Measurements from ENCODE around the gene TNFRSF1B. TPM values are rescaled to one million over a fixed set of nuclear protein-coding genes. Genes with fewer than 3 reads are reported as not detected.

Gene TNFRSF1B
- total RNA-seq, 2 donors from 2014 or later: 95.4 to 130 TPM

DNA sequence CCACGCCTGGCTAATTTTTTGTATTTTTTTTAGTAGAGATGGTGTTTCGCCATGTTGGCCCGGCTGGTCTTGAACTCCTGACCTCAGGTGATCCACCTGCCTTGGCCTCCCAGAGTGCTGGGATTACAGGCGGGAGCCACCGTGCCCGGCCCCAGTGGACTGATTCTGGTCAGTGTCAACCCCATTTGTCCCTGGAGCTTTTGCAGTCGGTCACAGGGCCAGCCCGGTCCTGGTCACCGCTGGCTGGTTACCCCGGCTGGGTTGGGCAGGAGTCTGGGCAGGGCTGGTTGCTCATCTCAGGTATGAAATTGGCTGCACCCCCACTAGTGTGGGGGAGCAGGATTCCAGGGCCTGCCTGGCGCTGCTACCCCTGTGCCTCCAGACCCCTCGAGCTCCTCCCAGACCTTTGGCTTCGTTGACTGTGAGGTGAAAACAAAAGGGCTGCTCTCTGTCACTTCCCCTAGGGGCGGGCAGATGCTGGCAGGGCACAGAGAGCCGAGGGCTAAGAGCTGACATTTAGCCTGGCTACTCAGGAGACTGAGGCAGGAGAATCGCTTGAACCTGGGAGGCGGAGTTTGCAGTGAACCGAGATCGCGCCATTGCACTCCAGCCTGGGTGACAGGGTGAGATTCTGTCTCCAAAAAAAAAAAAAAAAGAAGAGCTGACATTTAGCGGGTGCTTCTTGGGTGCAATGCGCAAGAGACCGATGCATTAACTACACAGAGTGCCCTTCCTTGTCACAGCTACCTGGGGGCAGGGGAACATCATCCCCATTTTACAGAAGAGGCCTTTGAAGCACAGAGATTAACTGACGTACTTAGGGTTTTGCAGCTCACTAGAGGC, 10.6 kb downstream of the TNFRSF1B start:
- DNase-seq (peak; percentile 43 to 46), ATAC-seq (replicated peaks in 1 of 2) (peak; percentile 0 to 3)
- Mint-ChIP-seq H3K27ac (peak overlapping the region; percentile 98), H3K36me3 (ENCODE audit: insufficient read depth in 2 of 2) (peaks cover 5 to 12% of the 10 kb centered on the region in 2 donors), H3K9me3 (no peaks in the 10 kb centered on the region), H3K4me3 (peak overlapping the region; percentile 89 to 92), H3K4me1 (ENCODE audit: low read depth) (peaks cover 89% of the 10 kb centered on the region), H3K27me3 (ENCODE audit: low read depth) (no peaks in the 10 kb centered on the region)

DNA sequence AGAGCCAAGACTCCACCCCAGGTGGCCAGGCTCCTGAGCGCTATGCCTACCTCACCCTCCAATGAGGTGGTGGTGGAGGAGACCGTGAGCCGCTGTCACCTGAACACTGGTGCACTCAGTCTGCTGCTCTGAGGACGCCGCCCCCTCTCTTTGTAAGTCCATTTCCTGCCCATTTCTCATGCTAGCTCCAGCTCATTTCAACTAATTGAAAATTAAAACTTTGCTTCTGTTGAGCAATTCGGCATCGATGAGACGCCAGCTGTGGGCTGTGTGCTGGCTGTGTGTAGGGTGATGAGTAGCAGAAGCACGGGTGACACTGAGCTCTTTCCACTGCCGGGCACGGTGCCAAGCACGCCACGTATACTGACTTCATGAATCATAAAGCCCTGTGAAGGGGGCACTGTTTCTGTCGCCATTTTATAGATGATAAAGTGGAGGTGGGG, 11.2 kb downstream of the TNFRSF1B start:
- peak; percentile 94 to 97 for DNase-seq
- Mint-ChIP-seq H3K9me3 (no peaks in the 10 kb centered on the region), H3K36me3 (ENCODE audit: insufficient read depth in 2 of 2) (peaks cover 5 to 12% of the 10 kb centered on the region in 2 donors), H3K4me3 (peak overlapping the region; percentile 89 to 92), H3K27me3 (ENCODE audit: low read depth) (no peaks in the 10 kb centered on the region), H3K4me1 (ENCODE audit: low read depth) (peaks cover 89% of the 10 kb centered on the region), H3K27ac (peak overlapping the region; percentile 98)
- ATAC-seq (replicated peaks in 1 of 2): peak; percentile 76 to 81

DNA sequence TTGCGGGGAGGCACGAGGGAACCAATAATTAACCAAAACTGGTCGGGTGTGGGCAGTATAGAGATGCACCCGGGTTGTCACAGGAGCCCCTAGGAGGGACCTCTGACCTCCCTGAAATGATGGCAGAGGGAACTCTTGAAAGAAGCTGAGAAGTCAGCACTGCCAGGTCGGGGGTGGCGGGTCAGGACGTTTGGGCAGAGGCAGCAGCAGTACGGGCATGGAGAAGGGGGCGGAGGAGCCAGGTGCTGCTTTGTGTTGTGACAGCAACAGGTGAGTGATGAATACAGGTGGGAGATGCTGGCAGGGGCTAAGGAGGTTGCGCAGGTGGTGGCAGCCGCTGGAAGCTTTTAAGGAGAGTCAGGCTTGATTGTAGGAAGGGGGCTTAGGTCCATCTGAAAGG, 11.7 kb downstream of the TNFRSF1B start:
- ATAC-seq (replicated peaks in 1 of 2): no peak

DNA sequence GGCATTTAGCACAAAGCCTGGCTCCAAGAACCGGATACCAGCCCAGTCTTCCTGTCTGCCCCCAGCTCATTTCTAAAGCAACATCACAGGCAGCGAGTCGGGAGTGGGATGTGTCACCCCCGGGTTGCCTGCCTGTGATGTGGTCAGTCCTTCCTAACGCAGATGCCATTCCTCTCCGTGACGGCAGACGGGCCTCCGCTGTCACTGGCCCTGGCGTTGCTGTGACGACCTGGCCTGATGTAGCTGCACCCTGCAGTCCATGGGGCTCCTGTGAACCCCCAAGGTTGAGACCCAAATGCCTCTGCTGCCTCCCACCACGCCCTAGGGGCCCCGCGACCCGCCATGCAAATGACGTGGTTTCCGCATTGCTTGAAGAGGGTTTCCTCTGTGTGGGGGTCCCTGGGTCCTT, 12.3 kb downstream of the TNFRSF1B start:
- peak overlapping the region; percentile 89 to 92 for H3K4me3 Mint-ChIP-seq
- ATAC-seq (replicated peaks in 1 of 2): peak; percentile 68 to 72

More for the DNA sequence above, 11.7 kb downstream of the TNFRSF1B start:
- H3K9me3 Mint-ChIP-seq: no peaks in the 10 kb centered on the region
- H3K4me1 Mint-ChIP-seq (ENCODE audit: low read depth): peaks cover 86% of the 10 kb centered on the region
- no peaks in the 10 kb centered on the region for H3K27me3 Mint-ChIP-seq (ENCODE audit: low read depth)
- DNase-seq: no peak
- peak overlapping the region; percentile 89 to 92 for H3K4me3 Mint-ChIP-seq
- peaks cover 5 to 12% of the 10 kb centered on the region in 2 donors for H3K36me3 Mint-ChIP-seq (ENCODE audit: insufficient read depth in 2 of 2)
- peak overlapping the region; percentile 98 for H3K27ac Mint-ChIP-seq

DNA sequence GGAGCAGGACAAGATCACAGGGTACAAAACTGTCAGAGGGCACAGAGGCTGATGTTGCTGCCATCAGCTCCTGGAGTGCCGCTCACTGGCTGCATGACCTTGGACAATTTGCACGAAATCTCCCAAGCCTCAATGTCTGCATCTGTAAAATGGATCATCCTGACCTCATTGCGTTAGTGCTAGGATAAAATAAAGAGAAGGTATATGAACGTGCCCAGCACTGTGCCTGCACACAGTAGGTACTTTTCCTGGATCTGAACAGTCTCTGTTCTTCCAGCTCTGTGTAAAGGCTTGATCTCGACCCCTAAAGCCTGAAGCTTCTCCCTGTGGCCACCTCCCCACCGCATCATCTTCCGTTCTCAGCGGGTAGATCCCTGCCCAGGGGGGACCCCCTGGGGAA, 12.9 kb downstream of the TNFRSF1B start:
- Mint-ChIP-seq H3K27me3 (ENCODE audit: low read depth) (no peaks in the 10 kb centered on the region), H3K9me3 (no peaks in the 10 kb centered on the region), H3K36me3 (ENCODE audit: insufficient read depth in 2 of 2) (peaks cover 5 to 12% of the 10 kb centered on the region in 2 donors), H3K4me3 (peak overlapping the region; percentile 89 to 92), H3K4me1 (ENCODE audit: low read depth) (peaks cover 85% of the 10 kb centered on the region), H3K27ac (no peak overlapping the region)
- ATAC-seq (replicated peaks in 1 of 2) (no peak), DNase-seq (no peak)

More for the DNA sequence above, 12.3 kb downstream of the TNFRSF1B start:
- DNase-seq: peak; percentile 86 to 90
- peak overlapping the region; percentile 98 for H3K27ac Mint-ChIP-seq
- peaks cover 86% of the 10 kb centered on the region for H3K4me1 Mint-ChIP-seq (ENCODE audit: low read depth)
- H3K36me3 Mint-ChIP-seq (ENCODE audit: insufficient read depth in 2 of 2): peaks cover 5 to 12% of the 10 kb centered on the region in 2 donors
- H3K9me3 Mint-ChIP-seq: no peaks in the 10 kb centered on the region
- no peaks in the 10 kb centered on the region for H3K27me3 Mint-ChIP-seq (ENCODE audit: low read depth)

DNA sequence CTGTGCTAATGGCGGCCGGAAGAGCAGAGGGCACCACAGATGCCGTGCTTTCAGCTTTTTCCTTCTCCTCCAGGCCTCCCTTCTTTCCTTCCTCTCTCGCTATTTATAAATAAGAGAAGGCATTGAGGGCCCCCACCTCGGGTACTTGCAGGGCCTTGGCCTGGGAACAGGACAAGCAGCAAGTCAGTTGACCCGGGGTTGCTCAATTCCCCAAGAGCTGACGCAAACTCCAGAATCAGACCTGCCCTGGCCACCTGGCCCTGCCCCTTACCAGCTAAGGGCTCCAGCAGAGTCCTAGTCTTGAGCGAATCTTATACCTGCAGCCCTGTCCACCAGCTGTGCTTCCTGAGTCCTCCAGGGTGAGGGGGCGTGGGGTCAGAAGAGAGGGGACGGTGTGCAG, 13.5 kb downstream of the TNFRSF1B start:
- peaks cover 85% of the 10 kb centered on the region for H3K4me1 Mint-ChIP-seq (ENCODE audit: low read depth)
- no peaks in the 10 kb centered on the region for H3K9me3 Mint-ChIP-seq
- DNase-seq (no peak), ATAC-seq (replicated peaks in 1 of 2) (no peak)
- H3K27ac Mint-ChIP-seq: no peak overlapping the region
- H3K36me3 Mint-ChIP-seq (ENCODE audit: insufficient read depth in 2 of 2): peaks cover 5 to 12% of the 10 kb centered on the region in 2 donors
- H3K27me3 Mint-ChIP-seq (ENCODE audit: low read depth): no peaks in the 10 kb centered on the region
- no peak overlapping the region for H3K4me3 Mint-ChIP-seq

DNA sequence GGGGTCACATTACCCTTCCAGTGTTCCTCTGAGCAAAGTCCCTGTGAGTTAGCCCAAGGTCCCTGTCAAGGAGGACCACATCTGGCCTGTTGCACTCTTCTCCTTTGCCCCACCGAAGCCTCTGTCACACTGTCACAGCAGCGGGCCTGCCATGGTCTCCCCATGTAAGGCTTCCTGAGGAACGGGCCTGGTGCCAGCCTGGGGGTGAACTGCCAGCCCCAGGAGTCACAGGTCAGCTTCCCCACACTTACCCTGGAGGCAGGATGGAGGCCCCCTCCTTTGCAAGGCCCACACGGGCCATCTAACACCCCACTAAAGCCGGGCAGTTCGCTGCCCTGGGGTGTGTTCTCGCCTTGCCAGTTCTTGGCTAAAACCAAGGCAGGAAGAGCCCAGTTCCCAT, 14.1 kb downstream of the TNFRSF1B start:
- DNase-seq (no peak), ATAC-seq (replicated peaks in 1 of 2) (no peak)
- H3K4me3 Mint-ChIP-seq: no peak overlapping the region
- no peak overlapping the region for H3K27ac Mint-ChIP-seq
- peaks cover 5 to 9% of the 10 kb centered on the region in 2 donors for H3K36me3 Mint-ChIP-seq (ENCODE audit: insufficient read depth in 2 of 2)
- H3K9me3 Mint-ChIP-seq: no peaks in the 10 kb centered on the region
- no peaks in the 10 kb centered on the region for H3K27me3 Mint-ChIP-seq (ENCODE audit: low read depth)
- H3K4me1 Mint-ChIP-seq (ENCODE audit: low read depth): peaks cover 85% of the 10 kb centered on the region

DNA sequence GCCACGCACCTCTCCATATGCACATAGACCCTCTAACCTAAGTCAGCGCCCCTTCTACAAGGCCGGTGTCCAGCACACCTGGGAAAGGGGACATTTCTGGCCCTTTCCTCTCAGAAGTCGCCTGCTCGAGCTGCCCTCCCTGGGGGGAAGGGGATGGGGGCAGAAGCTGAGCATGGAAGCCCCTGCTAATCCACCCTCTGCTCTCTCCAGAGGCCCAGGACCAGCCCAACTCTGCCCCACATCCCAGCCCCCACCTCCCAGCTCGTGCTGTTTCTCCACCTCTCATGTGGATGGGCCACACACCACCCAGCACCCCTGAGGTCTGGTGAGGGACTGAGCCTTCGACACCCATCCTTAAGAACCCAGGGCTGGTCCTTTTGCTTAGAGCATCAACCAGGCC, 14.8 kb downstream of the TNFRSF1B start:
- no peak for DNase-seq
- peaks cover 79% of the 10 kb centered on the region for H3K4me1 Mint-ChIP-seq (ENCODE audit: low read depth)
- H3K9me3 Mint-ChIP-seq: no peaks in the 10 kb centered on the region
- peaks cover 3 to 5% of the 10 kb centered on the region in 2 donors for H3K36me3 Mint-ChIP-seq (ENCODE audit: insufficient read depth in 2 of 2)
- no peak overlapping the region for H3K4me3 Mint-ChIP-seq
- no peak for ATAC-seq (replicated peaks in 1 of 2)
- no peaks in the 10 kb centered on the region for H3K27me3 Mint-ChIP-seq (ENCODE audit: low read depth)
- H3K27ac Mint-ChIP-seq: no peak overlapping the region

DNA sequence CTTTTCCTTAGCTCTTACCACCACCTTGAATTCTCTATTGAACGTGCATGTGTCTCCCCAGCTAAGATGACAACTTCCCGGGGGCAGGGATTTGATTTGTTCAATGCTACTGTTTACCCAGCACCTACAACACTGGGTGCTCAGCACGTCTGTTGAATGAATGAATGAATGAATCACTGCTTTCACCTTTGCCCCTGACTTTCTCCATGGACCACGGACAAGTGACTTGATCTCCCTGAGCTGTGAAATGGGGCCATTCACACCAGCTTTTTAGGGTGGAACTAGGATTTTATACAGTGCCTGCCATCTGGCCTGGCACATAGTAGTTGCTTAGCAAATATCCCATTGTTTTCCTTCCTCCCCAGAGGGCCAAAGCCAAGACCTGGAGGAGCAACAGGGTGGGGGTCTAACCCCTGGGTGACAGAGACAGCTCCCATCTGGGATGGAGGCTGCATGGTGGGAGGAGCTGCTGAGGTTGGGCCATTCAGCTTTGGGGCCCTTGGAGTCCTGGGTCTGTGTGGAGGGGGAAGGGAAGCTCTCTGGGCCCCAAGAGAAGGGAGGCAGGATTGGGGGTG, 15.7 kb downstream of the TNFRSF1B start:
- ATAC-seq (replicated peaks in 1 of 2) (no peak), DNase-seq (no peak)
- peak overlapping the region; percentile 39 for H3K27ac Mint-ChIP-seq
- H3K9me3 Mint-ChIP-seq: no peaks in the 10 kb centered on the region
- H3K4me1 Mint-ChIP-seq (ENCODE audit: low read depth): peaks cover 72% of the 10 kb centered on the region
- no peaks in the 10 kb centered on the region for H3K27me3 Mint-ChIP-seq (ENCODE audit: low read depth)
- no peak overlapping the region for H3K4me3 Mint-ChIP-seq
- peaks cover 3 to 4% of the 10 kb centered on the region in 2 donors for H3K36me3 Mint-ChIP-seq (ENCODE audit: insufficient read depth in 2 of 2)

DNA sequence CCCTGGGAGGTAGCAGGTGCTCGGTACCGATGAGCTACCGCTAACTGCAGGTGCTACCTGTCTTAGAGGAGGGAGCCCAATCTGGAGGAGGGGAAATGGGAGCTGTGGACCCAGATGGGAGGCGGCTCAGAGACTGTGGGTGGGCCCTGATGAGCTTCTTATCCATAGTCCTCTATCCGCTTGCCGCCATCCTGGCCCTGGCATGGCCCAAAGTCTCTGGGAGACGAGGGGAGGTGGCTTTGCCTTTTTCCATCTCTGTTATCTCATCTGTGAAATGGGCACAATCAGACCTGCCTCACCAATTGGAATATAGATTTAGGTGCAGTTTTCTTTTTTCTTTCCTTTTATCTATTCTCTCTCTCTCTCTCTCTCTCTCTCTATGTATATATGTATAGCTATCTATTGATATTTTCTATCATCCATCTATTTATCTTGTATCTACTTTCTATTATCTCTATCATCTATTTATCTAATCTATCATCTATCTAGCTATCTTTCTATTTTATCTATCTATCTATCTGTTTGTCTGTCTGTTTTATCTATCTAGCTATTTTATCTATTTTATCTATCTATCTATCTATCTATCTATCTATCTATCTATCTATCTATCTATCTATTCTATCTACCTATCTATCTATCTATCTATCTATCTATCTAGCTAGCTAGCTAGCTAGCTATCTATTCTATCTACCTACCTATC, 16.5 kb downstream of the TNFRSF1B start:
- Mint-ChIP-seq H3K27ac (peak overlapping the region; percentile 91), H3K9me3 (no peaks in the 10 kb centered on the region)

DNA sequence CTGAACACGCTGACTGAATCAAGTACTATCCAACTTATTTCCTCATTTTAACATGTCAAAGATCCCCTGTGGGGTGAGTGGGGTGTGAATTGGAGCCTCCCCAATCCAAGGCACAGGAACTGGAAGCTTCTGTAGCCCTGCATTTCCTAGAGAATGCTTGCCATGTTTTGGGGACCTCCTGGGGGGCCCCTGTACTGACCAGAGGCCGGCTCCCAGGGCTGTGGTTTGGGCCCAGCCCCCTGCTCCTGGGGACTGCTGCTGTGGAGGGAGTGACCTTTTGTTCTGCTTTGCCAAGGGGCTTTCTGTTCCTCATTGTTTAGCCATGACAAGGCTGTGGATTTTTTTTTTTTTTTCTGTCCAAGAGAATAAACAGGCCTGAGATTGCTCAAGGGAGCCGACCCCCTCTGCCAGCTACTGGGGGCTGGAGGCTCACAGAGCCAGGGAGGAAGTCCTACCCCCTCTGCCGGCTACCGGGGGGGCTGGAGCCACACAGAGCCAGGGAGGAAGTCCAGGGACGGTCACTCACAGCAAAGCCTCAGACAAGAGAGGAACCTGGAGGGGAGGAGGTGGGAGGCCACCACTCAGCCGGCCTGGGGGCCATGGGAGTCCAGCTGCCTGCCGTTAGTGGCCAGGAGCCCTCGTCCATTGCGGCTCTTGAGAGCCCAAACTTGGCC, 17.4 kb downstream of the TNFRSF1B start:
- no peaks in the 10 kb centered on the region for H3K27me3 Mint-ChIP-seq (ENCODE audit: low read depth)
- no peaks in the 10 kb centered on the region for H3K9me3 Mint-ChIP-seq
- no peak for DNase-seq
- no peak for ATAC-seq (replicated peaks in 1 of 2)
- peaks cover 64% of the 10 kb centered on the region for H3K4me1 Mint-ChIP-seq (ENCODE audit: low read depth)
- peak overlapping the region; percentile 91 for H3K27ac Mint-ChIP-seq
- H3K36me3 Mint-ChIP-seq (ENCODE audit: insufficient read depth in 2 of 2): peaks cover 2 to 3% of the 10 kb centered on the region in 2 donors
- no peak overlapping the region for H3K4me3 Mint-ChIP-seq

More for the DNA sequence above, 16.5 kb downstream of the TNFRSF1B start:
- H3K27me3 Mint-ChIP-seq (ENCODE audit: low read depth): no peaks in the 10 kb centered on the region
- H3K4me3 Mint-ChIP-seq: no peak overlapping the region
- peaks cover 3 to 4% of the 10 kb centered on the region in 2 donors for H3K36me3 Mint-ChIP-seq (ENCODE audit: insufficient read depth in 2 of 2)
- no peak for ATAC-seq (replicated peaks in 1 of 2)
- H3K4me1 Mint-ChIP-seq (ENCODE audit: low read depth): peaks cover 68% of the 10 kb centered on the region
- DNase-seq: no peak

DNA sequence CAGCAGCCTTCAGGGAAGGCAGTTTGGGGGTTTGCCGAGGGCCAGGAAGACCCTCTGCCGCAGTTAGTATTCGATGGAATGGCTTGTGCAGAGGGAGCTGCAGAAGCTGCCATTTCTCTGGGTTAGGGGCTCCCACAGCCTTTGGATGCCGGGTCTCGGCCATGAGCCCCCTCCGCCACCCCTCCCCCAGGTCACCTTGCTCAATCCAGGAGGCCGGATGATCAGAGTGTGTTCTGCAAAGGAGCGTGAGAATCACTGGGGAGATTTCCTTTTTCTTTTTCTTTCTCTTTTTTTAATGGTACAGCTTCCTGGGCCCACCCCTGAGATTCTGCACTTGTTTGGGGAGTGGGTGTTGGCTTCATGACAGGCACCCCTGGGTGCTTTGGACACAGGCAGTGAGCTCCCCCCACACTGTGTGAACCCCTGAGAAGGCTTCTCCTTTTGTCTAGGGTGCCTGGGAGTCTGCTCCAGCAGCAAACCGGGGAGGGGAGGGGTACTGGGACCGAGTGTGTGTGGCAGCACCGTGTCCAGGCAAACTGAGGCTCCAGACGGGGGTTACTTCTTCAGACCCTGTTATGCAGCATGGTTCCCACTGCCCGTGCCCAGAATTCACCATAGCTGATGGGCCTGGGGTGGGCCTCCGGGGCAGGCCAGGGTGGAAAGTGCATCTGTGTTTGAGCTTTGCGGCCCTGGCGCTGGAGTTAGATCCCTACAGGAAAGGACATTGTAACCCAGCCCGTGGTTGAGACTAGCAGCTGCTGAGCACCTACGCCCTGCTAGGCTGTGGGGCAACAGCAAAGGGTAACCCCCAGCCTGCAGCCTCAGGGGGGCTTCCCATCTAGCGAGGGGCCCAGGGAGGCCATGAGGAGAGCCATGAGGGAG, 18.5 kb downstream of the TNFRSF1B start:
- Mint-ChIP-seq H3K27me3 (ENCODE audit: low read depth) (no peaks in the 10 kb centered on the region), H3K4me1 (ENCODE audit: low read depth) (peaks cover 61% of the 10 kb centered on the region), H3K27ac (peak overlapping the region; percentile 77), H3K4me3 (no peak overlapping the region), H3K9me3 (no peaks in the 10 kb centered on the region), H3K36me3 (ENCODE audit: insufficient read depth in 2 of 2) (peaks cover 4 to 5% of the 10 kb centered on the region in 2 donors)
- ATAC-seq (replicated peaks in 1 of 2) (no peak), DNase-seq (no peak)
